RWPE2 (cell line): ENCODE data around the gene LZTS3.

ENCODE experiments used
- ATAC-seq: fragments of 200-7000 bp; cut with Tn5 transposase; 3 replicates; pipeline ENCODE4 v1.9.1; 2021; ENCODE audit warnings: low read depth
- DNase-seq: peaks from one replicate; pipeline ENCODE4 v3.0.0-alpha.2; 2020; ENCODE audit warnings: low spot score
- H3K27ac ChIP-seq: fragments of 450-650 bp; 2 replicates; pipeline ENCODE4 v1.5.1; 2017; ENCODE audit warnings: mild to moderate bottlenecking; ENCODE audit not compliant: poor library complexity, severe bottlenecking
- H3K27me3 ChIP-seq: fragments of 250-450 bp; sonication (Bioruptor Pico); 2 replicates; pipeline ENCODE4 v1.5.1; 2021; ENCODE audit warnings: mild to moderate bottlenecking, moderate library complexity; ENCODE audit not compliant: insufficient read depth, poor library complexity, severe bottlenecking
- H3K36me3 ChIP-seq: fragments of 250-450 bp; sonication (Bioruptor Pico); 2 replicates; pipeline ENCODE4 v1.5.1; 2020; ENCODE audit warnings: low read depth, mild to moderate bottlenecking, moderate library complexity
- H3K4me1 ChIP-seq: fragments of 250-450 bp; sonication (Bioruptor Pico); 2 replicates; pipeline ENCODE4 v1.5.1; 2021; ENCODE audit warnings: mild to moderate bottlenecking, moderate library complexity; ENCODE audit not compliant: insufficient read depth, poor library complexity, severe bottlenecking
- H3K4me3 ChIP-seq: fragments of 250-450 bp; sonication (Bioruptor Pico); 2 replicates; pipeline ENCODE4 v1.5.1; 2021; ENCODE audit warnings: mild to moderate bottlenecking, moderate library complexity; ENCODE audit not compliant: severe bottlenecking
- H3K9me3 ChIP-seq: fragments of 250-450 bp; sonication (Bioruptor Pico); 2 replicates; pipeline ENCODE4 v1.5.1; 2021; ENCODE audit warnings: mild to moderate bottlenecking, moderate library complexity; ENCODE audit not compliant: severe bottlenecking
- CTCF ChIP-seq: fragments of 450-650 bp; IDR thresholded peaks from one replicate; pipeline ENCODE4 v1.5.1; 2017; ENCODE audit warnings: mild to moderate bottlenecking, moderate library complexity; ENCODE audit not compliant: poor library complexity, severe bottlenecking

LZTS3 gene

GRCh38 chr20:3134151-3134550, 39.2 kb downstream of the LZTS3 start:
- Histone ChIP-seq H3K9me3 (no peaks in the 10 kb centered on the region), H3K36me3 (peaks cover 4% of the 10 kb centered on the region; the same call in 1 of the 2 replicates), H3K27ac (no peak overlapping the region), H3K4me3 (no peak overlapping the region), H3K4me1 (no peaks in the 10 kb centered on the region), H3K27me3 (no peaks in the 10 kb centered on the region)
- no peak for ATAC-seq
- DNase-seq = no peak
- TF ChIP-seq CTCF = no peak

GRCh38 chr20:3133155-3133554, 40.2 kb downstream of the LZTS3 start:
- H3K27me3 ChIP-seq = no peaks in the 10 kb centered on the region
- no peak for TF ChIP-seq CTCF
- DNase-seq = no peak
- H3K36me3 ChIP-seq = peaks cover 4% of the 10 kb centered on the region; the same call in 1 of the 2 replicates
- no peak for ATAC-seq
- H3K9me3 ChIP-seq = no peaks in the 10 kb centered on the region
- H3K4me1 ChIP-seq = no peaks in the 10 kb centered on the region
- H3K4me3 ChIP-seq = no peak overlapping the region
- no peak overlapping the region for H3K27ac ChIP-seq

GRCh38 chr20:3130051-3130600, 43.2 kb downstream of the LZTS3 start:
- Histone ChIP-seq H3K4me1 (no peaks in the 10 kb centered on the region), H3K27me3 (no peaks in the 10 kb centered on the region), H3K9me3 (no peaks in the 10 kb centered on the region), H3K4me3 (no peak overlapping the region), H3K27ac (no peak overlapping the region), H3K36me3 (no peaks in the 10 kb centered on the region)
- no peak for ATAC-seq
- no peak for DNase-seq
- no peak for TF ChIP-seq CTCF

GRCh38 chr20:3129094-3129493, 44.3 kb downstream of the LZTS3 start:
- H3K4me3 ChIP-seq = no peak overlapping the region
- no peak overlapping the region for H3K27ac ChIP-seq
- ATAC-seq (no peak), DNase-seq (no peak)
- H3K4me1 ChIP-seq = peaks cover 1% of the 10 kb centered on the region
- no peaks in the 10 kb centered on the region for H3K27me3 ChIP-seq
- no peak for TF ChIP-seq CTCF
- no peaks in the 10 kb centered on the region for H3K9me3 ChIP-seq
- no peaks in the 10 kb centered on the region for H3K36me3 ChIP-seq

- Histone ChIP-seq H3K27me3 (no peaks in the 10 kb centered on the region), H3K27ac (no peak overlapping the region), H3K4me1 (peaks cover 8% of the 10 kb centered on the region), H3K9me3 (no peaks in the 10 kb centered on the region), H3K4me3 (no peak overlapping the region), H3K36me3 (no peaks in the 10 kb centered on the region)
- ATAC-seq (no peak), DNase-seq (no peak)
- TF ChIP-seq CTCF = no peak
These were observed 44.9 kb downstream of the LZTS3 start for GRCh38 chr20:3128275-3128984.
